ENCODE data around the gene SMIM5. TPM values are rescaled to one million over a fixed set of nuclear protein-coding genes. Genes with fewer than 3 reads are reported as not detected.

Gene SMIM5
- polyA plus RNA-seq, 1 donor: 19.6 TPM

GRCh38 chr17:75639771-75640555, 6.7 kb downstream of the SMIM5 start:
- WGBS (ENCODE audit: insufficient coverage, low lambda C conversion rate): no CpG with 5 or more reads among the region's 30 CpGs
- DNase-seq: peak in 1 of 2 donors; percentile 66
- H3K27ac ChIP-seq (ENCODE audit: low read length): no peak overlapping the region
- peaks cover 70% of the 10 kb centered on the region for H3K4me1 ChIP-seq (ENCODE audit: control insufficient read depth, insufficient read depth, low read length)
- H3K9me3 ChIP-seq (ENCODE audit: control insufficient read depth, low read depth, low read length): no peaks in the 10 kb centered on the region
- no peak overlapping the region for H3K4me3 ChIP-seq (ENCODE audit: low read length)
- no peaks in the 10 kb centered on the region for H3K27me3 ChIP-seq (ENCODE audit: control insufficient read depth, insufficient read depth, low read length)
- peaks cover 15% of the 10 kb centered on the region for H3K36me3 ChIP-seq (ENCODE audit: control insufficient read depth, insufficient read depth, low read length)

- Histone ChIP-seq H3K4me1 (ENCODE audit: control insufficient read depth, insufficient read depth, low read length) (peaks cover 70% of the 10 kb centered on the region), H3K36me3 (ENCODE audit: control insufficient read depth, insufficient read depth, low read length) (peaks cover 15% of the 10 kb centered on the region), H3K4me3 (ENCODE audit: low read length) (no peak overlapping the region), H3K27me3 (ENCODE audit: control insufficient read depth, insufficient read depth, low read length) (no peaks in the 10 kb centered on the region), H3K9me3 (ENCODE audit: control insufficient read depth, low read depth, low read length) (no peaks in the 10 kb centered on the region), H3K27ac (ENCODE audit: low read length) (no peak overlapping the region)
- WGBS (ENCODE audit: insufficient coverage, low lambda C conversion rate): no CpG with 5 or more reads among the region's 13 CpGs
- DNase-seq: no peak
Observed at GRCh38 chr17:75640556-75641119, 7.4 kb downstream of the SMIM5 start.

GRCh38 chr17:75641343-75641742, 8.1 kb downstream of the SMIM5 start:
- Histone ChIP-seq H3K4me3 (ENCODE audit: low read length) (no peak overlapping the region), H3K27me3 (ENCODE audit: control insufficient read depth, insufficient read depth, low read length) (no peaks in the 10 kb centered on the region), H3K36me3 (ENCODE audit: control insufficient read depth, insufficient read depth, low read length) (peaks cover 13% of the 10 kb centered on the region), H3K9me3 (ENCODE audit: control insufficient read depth, low read depth, low read length) (no peaks in the 10 kb centered on the region), H3K27ac (ENCODE audit: low read length) (no peak overlapping the region), H3K4me1 (ENCODE audit: control insufficient read depth, insufficient read depth, low read length) (peaks cover 68% of the 10 kb centered on the region)
- WGBS (ENCODE audit: insufficient coverage, low lambda C conversion rate): no CpG with 5 or more reads among the region's 9 CpGs
- no peak for DNase-seq

- 100% methylated on average over 1 of the region's 7 CpGs for WGBS (ENCODE audit: insufficient coverage, low lambda C conversion rate)
- Histone ChIP-seq H3K4me1 (ENCODE audit: control insufficient read depth, insufficient read depth, low read length) (peaks cover 68% of the 10 kb centered on the region), H3K9me3 (ENCODE audit: control insufficient read depth, low read depth, low read length) (no peaks in the 10 kb centered on the region), H3K27ac (ENCODE audit: low read length) (peak overlapping the region; percentile 33), H3K36me3 (ENCODE audit: control insufficient read depth, insufficient read depth, low read length) (peaks cover 13% of the 10 kb centered on the region), H3K4me3 (ENCODE audit: low read length) (no peak overlapping the region), H3K27me3 (ENCODE audit: control insufficient read depth, insufficient read depth, low read length) (no peaks in the 10 kb centered on the region)
- DNase-seq: peak; percentile 66 to 80
Observed at GRCh38 chr17:75642182-75642783, 9.0 kb downstream of the SMIM5 start.

- Histone ChIP-seq H3K36me3 (ENCODE audit: control insufficient read depth, insufficient read depth, low read length) (peaks cover 16% of the 10 kb centered on the region), H3K4me1 (ENCODE audit: control insufficient read depth, insufficient read depth, low read length) (peaks cover 68% of the 10 kb centered on the region)
- DNase-seq: peak in 1 of 2 donors; percentile 19
Observed at GRCh38 chr17:75642784-75643642, 9.8 kb downstream of the SMIM5 start.

GRCh38 chr17:75643643-75644017, 10.4 kb downstream of the SMIM5 start:
- Histone ChIP-seq H3K4me1 (ENCODE audit: control insufficient read depth, insufficient read depth, low read length) (peaks cover 68% of the 10 kb centered on the region), H3K4me3 (ENCODE audit: low read length) (no peak overlapping the region), H3K27ac (ENCODE audit: low read length) (peak overlapping the region; percentile 33), H3K36me3 (ENCODE audit: control insufficient read depth, insufficient read depth, low read length) (peaks cover 14% of the 10 kb centered on the region), H3K27me3 (ENCODE audit: control insufficient read depth, insufficient read depth, low read length) (no peaks in the 10 kb centered on the region), H3K9me3 (ENCODE audit: control insufficient read depth, low read depth, low read length) (no peaks in the 10 kb centered on the region)
- no peak for DNase-seq
- no CpG with 5 or more reads among the region's 7 CpGs for WGBS (ENCODE audit: insufficient coverage, low lambda C conversion rate)

More at GRCh38 chr17:75642784-75643642, 9.8 kb downstream of the SMIM5 start:
- WGBS (ENCODE audit: insufficient coverage, low lambda C conversion rate): no CpG with 5 or more reads among the region's 17 CpGs
- no peaks in the 10 kb centered on the region for H3K9me3 ChIP-seq (ENCODE audit: control insufficient read depth, low read depth, low read length)
- no peaks in the 10 kb centered on the region for H3K27me3 ChIP-seq (ENCODE audit: control insufficient read depth, insufficient read depth, low read length)
- peak overlapping the region; percentile 33 for H3K27ac ChIP-seq (ENCODE audit: low read length)
- no peak overlapping the region for H3K4me3 ChIP-seq (ENCODE audit: low read length)

- Histone ChIP-seq H3K27ac (ENCODE audit: low read length) (peak overlapping the region; percentile 99), H3K4me3 (ENCODE audit: low read length) (no peak overlapping the region), H3K36me3 (ENCODE audit: control insufficient read depth, insufficient read depth, low read length) (peaks cover 27% of the 10 kb centered on the region), H3K27me3 (ENCODE audit: control insufficient read depth, insufficient read depth, low read length) (no peaks in the 10 kb centered on the region), H3K4me1 (ENCODE audit: control insufficient read depth, insufficient read depth, low read length) (peaks cover 52% of the 10 kb centered on the region), H3K9me3 (ENCODE audit: control insufficient read depth, low read depth, low read length) (no peaks in the 10 kb centered on the region)
- peak; percentile 89 to 94 for DNase-seq
- no CpG with 5 or more reads among the region's 7 CpGs for WGBS (ENCODE audit: insufficient coverage, low lambda C conversion rate)
Observed at GRCh38 chr17:75645501-75645888, 12.3 kb downstream of the SMIM5 start.

- H3K4me3 ChIP-seq (ENCODE audit: low read length): peak overlapping the region; percentile 29
- no peaks in the 10 kb centered on the region for H3K9me3 ChIP-seq (ENCODE audit: control insufficient read depth, low read depth, low read length)
- no CpG with 5 or more reads among the region's 17 CpGs for WGBS (ENCODE audit: insufficient coverage, low lambda C conversion rate)
- H3K4me1 ChIP-seq (ENCODE audit: control insufficient read depth, insufficient read depth, low read length): peaks cover 50% of the 10 kb centered on the region
- H3K36me3 ChIP-seq (ENCODE audit: control insufficient read depth, insufficient read depth, low read length): peaks cover 33% of the 10 kb centered on the region
- H3K27me3 ChIP-seq (ENCODE audit: control insufficient read depth, insufficient read depth, low read length): no peaks in the 10 kb centered on the region
- peak overlapping the region; percentile 99 for H3K27ac ChIP-seq (ENCODE audit: low read length)
- peak; percentile 94 to 97 for DNase-seq
Observed at GRCh38 chr17:75645889-75646637, 12.8 kb downstream of the SMIM5 start.

GRCh38 chr17:75646638-75646992, 13.4 kb downstream of the SMIM5 start:
- DNase-seq: no peak
- Histone ChIP-seq H3K27me3 (ENCODE audit: control insufficient read depth, insufficient read depth, low read length) (no peaks in the 10 kb centered on the region), H3K27ac (ENCODE audit: low read length) (peak overlapping the region; percentile 99), H3K4me3 (ENCODE audit: low read length) (peak overlapping the region; percentile 29), H3K9me3 (ENCODE audit: control insufficient read depth, low read depth, low read length) (no peaks in the 10 kb centered on the region), H3K36me3 (ENCODE audit: control insufficient read depth, insufficient read depth, low read length) (peaks cover 36% of the 10 kb centered on the region), H3K4me1 (ENCODE audit: control insufficient read depth, insufficient read depth, low read length) (peaks cover 50% of the 10 kb centered on the region)
- WGBS (ENCODE audit: insufficient coverage, low lambda C conversion rate): no CpG with 5 or more reads among the region's 6 CpGs

All from large intestine (tissue), 3 donors.